NCI-H526 treated with DMSO at 0.1 percent for 48 hours (cell line): ENCODE data around the gene STXBP6.
"Not testable (repeated sequence)": the region's sequence is repeated elsewhere in the genome, so short reads cannot be mapped to it uniquely, and the experiment has no call there.

Source experiments
- DNase-seq: peaks from one replicate; lab custom pipeline; 2025; lab: John Stamatoyannopoulos, UW

Gene STXBP6

DNA sequence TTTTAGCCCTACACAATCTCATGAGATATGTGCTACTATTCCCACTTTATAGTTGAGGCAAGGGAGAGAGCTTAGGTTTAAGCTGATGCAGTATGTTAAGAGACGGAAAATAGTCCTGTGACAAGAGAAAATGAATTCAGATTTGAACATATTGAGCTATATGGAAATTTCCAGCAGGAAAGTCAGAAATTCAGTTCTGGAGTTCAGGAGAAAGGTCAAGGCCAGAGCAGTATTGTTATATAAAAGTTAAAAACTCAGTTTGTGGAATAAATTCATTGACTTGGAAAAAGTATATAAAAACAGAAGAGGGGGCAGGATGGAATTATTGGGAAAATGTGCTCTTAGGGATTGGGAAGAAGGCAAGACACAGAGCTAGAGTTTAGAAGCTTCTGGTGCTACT, 248.9 kb downstream of the STXBP6 start:
- no peak for DNase-seq

DNA sequence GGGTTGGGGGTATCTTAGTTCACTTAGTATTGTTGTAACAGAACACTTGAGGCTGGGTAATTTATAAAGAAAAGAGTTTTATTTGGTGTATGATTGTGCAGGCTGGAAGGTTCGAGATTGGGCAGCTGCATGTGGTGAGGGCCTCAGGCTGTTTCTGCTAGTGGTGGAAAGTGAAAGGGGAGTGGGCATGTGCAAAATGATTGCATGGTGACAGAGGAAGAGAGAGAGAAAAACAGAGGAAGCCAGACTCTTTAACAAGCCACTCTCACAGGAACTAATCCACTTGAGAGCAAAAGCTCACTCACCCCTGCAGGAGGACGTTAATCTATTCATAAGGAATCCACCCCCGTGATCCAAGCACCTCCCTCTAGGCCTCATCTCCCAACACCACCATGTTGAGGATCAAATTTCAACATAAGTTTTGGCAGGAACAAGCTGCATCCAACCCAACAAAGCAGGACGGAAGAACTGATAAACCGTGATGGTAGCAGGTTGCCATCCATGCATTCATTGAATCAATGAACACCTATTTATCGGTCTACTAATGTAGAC, 251.0 kb downstream of the STXBP6 start:
- DNase-seq: no peak

- DNase-seq: no peak
Observed at GRCh38 chr14:24795406-24795805, 254.5 kb downstream of the STXBP6 start.

DNA sequence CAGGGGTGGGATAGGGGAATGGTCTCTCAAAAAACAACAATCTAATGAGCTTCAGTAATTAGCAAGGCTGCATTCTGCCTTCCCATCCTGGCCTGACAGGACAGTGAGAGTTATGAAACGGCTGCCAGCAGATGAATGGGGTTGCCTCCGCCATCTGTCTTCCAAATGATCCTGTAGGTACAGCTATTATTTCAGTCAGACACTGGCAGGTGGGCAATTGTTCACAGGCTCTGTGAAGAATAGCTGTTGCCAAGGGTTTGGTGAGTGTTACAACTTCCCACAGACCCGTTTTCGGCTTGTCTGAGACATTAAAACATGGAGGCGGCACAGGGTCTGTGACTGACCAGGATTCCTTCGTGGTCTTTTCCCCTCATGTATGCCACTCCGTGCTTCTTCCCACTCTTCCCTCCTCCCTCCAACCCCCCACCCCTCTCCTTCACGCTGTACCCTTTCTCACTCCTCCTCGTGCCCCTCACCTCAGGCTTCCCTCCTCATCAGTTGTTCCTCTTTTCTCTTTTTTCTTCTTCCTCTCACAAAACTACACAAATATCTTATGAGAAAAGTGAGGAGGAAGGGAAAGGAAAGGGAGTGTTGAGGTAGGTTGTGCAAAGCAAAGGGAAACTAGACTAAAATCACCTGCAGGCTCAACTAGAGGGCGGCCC, 255.2 kb downstream of the STXBP6 start:
- DNase-seq: no peak

DNA sequence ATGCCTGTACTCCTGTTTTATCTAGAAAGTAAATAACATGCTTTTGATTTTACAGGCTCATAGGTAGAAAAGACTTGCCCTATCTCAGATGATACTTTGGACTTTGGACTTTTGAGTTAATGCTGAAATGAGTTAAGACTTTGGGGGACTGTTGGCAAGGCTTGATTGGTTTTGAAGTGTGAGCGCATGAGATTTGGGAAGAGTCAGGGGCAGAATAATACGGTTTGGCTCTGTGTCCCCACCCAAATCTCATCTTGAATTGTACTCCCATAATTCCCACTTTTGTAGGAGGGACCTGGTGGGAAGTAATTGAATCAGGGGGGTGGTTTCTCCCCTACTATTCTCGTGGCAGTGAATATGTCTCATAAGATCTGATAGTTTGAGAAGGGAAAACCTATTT, 259.8 kb downstream of the STXBP6 start:
- DNase-seq: no peak

DNA sequence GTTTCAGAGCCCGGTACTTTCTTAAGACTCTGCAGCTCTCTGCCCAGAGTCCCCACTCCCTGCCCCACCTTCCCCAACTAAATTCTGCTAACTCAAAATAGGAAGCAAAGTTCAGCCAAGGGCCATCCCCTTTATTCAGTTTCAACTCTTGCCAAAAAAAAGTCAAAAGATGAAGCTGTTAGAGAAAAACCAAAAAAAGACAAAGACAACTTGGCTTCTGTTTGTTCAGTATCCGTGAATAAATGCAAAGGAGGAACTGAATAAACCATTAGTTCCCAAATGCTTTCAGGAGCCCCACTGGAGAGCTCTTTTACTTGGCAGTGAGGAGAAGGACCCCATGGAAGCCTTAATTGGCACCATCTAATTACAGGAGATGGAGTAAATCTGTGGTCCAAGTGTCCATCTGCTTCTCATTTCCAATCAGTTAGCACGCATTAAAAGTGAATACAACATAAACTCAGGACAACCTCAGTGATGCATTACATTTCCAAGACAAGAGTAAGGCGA, 260.5 kb downstream of the STXBP6 start:
- DNase-seq: no peak

- no peak for DNase-seq
Observed at GRCh38 chr14:24785698-24786097, 264.2 kb downstream of the STXBP6 start.

DNA sequence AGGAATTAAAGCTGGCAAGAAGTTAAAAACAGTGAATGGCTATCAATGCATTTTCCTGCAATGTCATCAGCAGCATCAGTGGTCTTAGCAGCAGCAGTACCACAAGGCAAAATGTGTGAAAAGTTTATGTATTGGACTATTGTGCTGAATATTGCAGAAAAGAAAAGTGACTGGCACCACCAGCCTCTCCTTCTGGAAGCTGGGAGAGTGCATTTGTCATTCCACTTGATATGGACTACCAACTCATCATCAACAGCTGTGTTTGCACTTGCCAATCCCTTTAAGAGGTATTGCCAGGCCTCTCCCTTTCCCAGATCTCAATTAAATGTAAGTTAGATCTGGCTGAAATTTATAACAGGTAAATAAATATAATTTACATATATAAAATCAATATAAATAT, 265.0 kb downstream of the STXBP6 start:
- DNase-seq: no peak

GRCh38 chr14:24783791-24784190, 266.2 kb downstream of the STXBP6 start:
- DNase-seq: no peak

GRCh38 chr14:24780281-24780680, 269.7 kb downstream of the STXBP6 start:
- no peak for DNase-seq

DNA sequence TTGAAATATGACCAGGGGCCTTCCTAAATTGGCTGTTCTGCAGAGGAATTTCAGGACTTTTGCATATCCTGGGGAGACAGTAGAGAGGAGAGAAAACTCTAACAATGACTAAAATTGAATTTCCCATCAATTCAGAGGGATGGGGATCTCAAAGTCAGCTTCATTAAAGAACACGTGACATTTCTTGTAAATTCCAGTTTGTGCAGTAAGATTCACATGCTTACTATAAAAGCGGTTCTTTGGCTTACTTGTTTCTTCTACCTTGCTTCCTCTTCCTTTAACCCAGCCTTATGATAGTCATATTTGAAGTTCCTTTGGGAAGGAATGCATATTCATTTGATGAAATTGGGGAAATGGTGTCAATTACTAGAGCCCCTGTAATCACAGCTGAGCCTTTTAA, 272.3 kb downstream of the STXBP6 start:
- no peak for DNase-seq

GRCh38 chr14:24775950-24776349, 274.0 kb downstream of the STXBP6 start:
- no peak for DNase-seq

- DNase-seq: no peak
Observed at GRCh38 chr14:24774187-24774915, 275.6 kb downstream of the STXBP6 start.

DNA sequence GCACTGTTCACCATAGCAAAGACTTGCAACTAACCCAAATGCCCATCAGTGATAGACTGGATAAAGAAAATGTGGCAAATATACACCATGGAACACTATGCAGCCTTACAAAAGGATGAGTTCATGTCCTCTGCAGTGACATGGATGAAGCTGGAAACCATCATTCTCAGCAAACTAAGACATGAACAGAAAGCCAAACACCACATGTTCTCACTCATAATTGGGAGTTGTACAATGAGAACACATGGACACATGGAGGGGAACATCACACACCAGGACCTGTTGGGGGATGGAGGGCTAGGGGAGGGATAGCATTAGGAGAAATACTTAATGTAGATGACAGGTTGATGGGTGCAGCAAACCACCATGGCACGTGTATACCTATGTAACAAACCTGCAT, 276.4 kb downstream of the STXBP6 start:
- not testable (repeated sequence) for DNase-seq

DNA sequence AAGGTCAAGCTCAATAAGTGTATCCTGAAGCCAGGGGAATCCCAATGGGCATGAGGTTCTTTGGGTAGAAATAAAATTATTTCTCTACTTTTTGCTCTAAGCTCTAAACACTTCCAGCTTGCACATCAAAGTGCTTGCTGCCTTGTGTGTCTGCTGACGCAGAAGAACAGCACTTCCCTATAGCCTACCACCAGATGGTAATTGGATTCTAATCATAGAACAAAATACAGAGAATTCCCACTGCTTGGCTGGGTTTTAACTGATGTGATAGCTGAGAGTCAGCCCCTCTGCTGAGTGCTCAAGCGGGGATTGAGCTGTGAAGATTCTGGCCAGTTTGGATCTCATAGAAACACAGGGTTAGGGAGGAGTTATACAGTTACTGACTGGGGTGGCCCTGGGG, 283.5 kb downstream of the STXBP6 start:
- no peak for DNase-seq

DNA sequence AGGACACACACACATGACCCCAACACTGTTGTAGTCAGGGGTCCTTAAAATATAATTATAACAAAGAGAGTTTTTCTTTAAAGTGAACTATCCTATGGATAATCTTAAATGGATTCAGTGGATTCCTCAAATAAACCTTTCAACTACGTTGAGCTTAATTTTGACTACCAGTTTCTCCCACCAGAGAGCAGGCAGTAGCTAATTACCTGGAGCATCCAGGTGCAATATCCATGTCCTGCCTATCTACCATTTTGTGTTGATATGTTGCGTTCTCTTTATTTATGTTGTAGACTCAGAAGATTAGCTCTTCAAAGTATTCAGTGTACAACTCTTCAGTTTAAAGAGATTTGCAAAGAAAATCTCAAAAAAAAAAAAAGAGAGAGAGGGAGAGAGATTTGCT, 288.8 kb downstream of the STXBP6 start:
- no peak for DNase-seq
